ENCODE measurements around the gene NGEF.
A peak's percentile ranks its signal among the peaks of the same experiment; 100 is the strongest.

The NGEF gene

GRCh38 chr2:232888839-232889529 lies 124.1 kb downstream of the NGEF start:
- Histone ChIP-seq H3K79me1 (ENCODE audit: low read length) (no peaks in the 10 kb centered on the region), H2BK120ac (ENCODE audit: insufficient read depth, low read length, poor library complexity) (no peak overlapping the region), H3K4ac (ENCODE audit: low read depth, low read length) (no peak overlapping the region), H4K8ac (ENCODE audit: low read depth, low read length) (no peak overlapping the region), H2AK5ac (ENCODE audit: low read length) (no peak overlapping the region), H3K9ac (ENCODE audit: low read length) (no peak overlapping the region), H3K79me2 (ENCODE audit: control insufficient read depth, insufficient read depth, low read length, poor library complexity) (no peaks in the 10 kb centered on the region), H3K23ac (ENCODE audit: low read length) (no peak overlapping the region), H3K4me1 (ENCODE audit: control insufficient read depth in 1 of 2, insufficient read depth in 2 of 2, low read length in 2 of 2) (peaks cover 8% of the 10 kb centered on the region in 2 experiments), H3K14ac (ENCODE audit: low read length) (no peak overlapping the region), H4K91ac (ENCODE audit: low read depth, low read length) (no peak overlapping the region), H3K4me2 (ENCODE audit: low read length) (no peak overlapping the region), H3K27ac (ENCODE audit: low read depth, low read length) (no peak overlapping the region), H4K12ac (ENCODE audit: low read depth, low read length) (no peak overlapping the region), H3K36me3 (ENCODE audit: control insufficient read depth in 1 of 2, insufficient read depth in 2 of 2, low read length in 2 of 2) (no peaks in the 10 kb centered on the region), H3K9me3 (ENCODE audit: insufficient read depth, low read depth, low read length) (peaks cover 8% of the 10 kb centered on the region), H2BK12ac (ENCODE audit: low read length) (no peak overlapping the region), H3K4me3 (ENCODE audit: low read depth, low read length) (peak overlapping the region; percentile 45), H3K27me3 (ENCODE audit: insufficient read depth, low read length) (no peaks in the 10 kb centered on the region), H2BK5ac (ENCODE audit: low read depth, low read length, poor library complexity) (no peak overlapping the region), H2AFZ (ENCODE audit: insufficient read depth, low read length, poor library complexity) (no peak overlapping the region), H3K18ac (ENCODE audit: low read length) (no peak overlapping the region)
- DNase-seq, result no peak
- no CpG with 5 or more reads among the region's 14 CpGs for whole genome bisulfite sequencing (ENCODE audit: extremely low coverage, insufficient coverage, insufficient read length)

GRCh38 chr2:232888099-232888836 lies 124.8 kb downstream of the NGEF start:
- Histone ChIP-seq H3K27me3 (ENCODE audit: insufficient read depth, low read length) (no peaks in the 10 kb centered on the region), H3K36me3 (ENCODE audit: control insufficient read depth in 1 of 2, insufficient read depth in 2 of 2, low read length in 2 of 2) (no peaks in the 10 kb centered on the region), H2BK120ac (ENCODE audit: insufficient read depth, low read length, poor library complexity) (no peak overlapping the region), H2BK5ac (ENCODE audit: low read depth, low read length, poor library complexity) (no peak overlapping the region), H3K4ac (ENCODE audit: low read depth, low read length) (no peak overlapping the region), H3K23ac (ENCODE audit: low read length) (peak overlapping the region; percentile 14), H3K4me3 (ENCODE audit: low read depth, low read length) (peak overlapping the region; percentile 55), H2AFZ (ENCODE audit: insufficient read depth, low read length, poor library complexity) (no peak overlapping the region), H2BK12ac (ENCODE audit: low read length) (no peak overlapping the region), H3K79me1 (ENCODE audit: low read length) (no peaks in the 10 kb centered on the region), H3K27ac (ENCODE audit: low read depth, low read length) (no peak overlapping the region), H4K91ac (ENCODE audit: low read depth, low read length) (no peak overlapping the region), H4K12ac (ENCODE audit: low read depth, low read length) (no peak overlapping the region), H3K9me3 (ENCODE audit: insufficient read depth, low read depth, low read length) (peaks cover 8% of the 10 kb centered on the region), H4K8ac (ENCODE audit: low read depth, low read length) (no peak overlapping the region), H3K4me1 (ENCODE audit: control insufficient read depth in 1 of 2, insufficient read depth in 2 of 2, low read length in 2 of 2) (peaks cover 8% of the 10 kb centered on the region in 2 experiments), H3K18ac (ENCODE audit: low read length) (no peak overlapping the region), H3K79me2 (ENCODE audit: control insufficient read depth, insufficient read depth, low read length, poor library complexity) (no peaks in the 10 kb centered on the region), H3K14ac (ENCODE audit: low read length) (no peak overlapping the region), H3K9ac (ENCODE audit: low read length) (no peak overlapping the region), H2AK5ac (ENCODE audit: low read length) (no peak overlapping the region), H3K4me2 (ENCODE audit: low read length) (no peak overlapping the region)
- WGBS (ENCODE audit: extremely low coverage, insufficient coverage, insufficient read length), result no CpG with 5 or more reads among the region's 21 CpGs
- DNase-seq, result no peak

- Histone ChIP-seq H3K4me3 (ENCODE audit: low read depth, low read length) (no peak overlapping the region), H3K79me2 (ENCODE audit: control insufficient read depth, insufficient read depth, low read length, poor library complexity) (no peaks in the 10 kb centered on the region), H4K91ac (ENCODE audit: low read depth, low read length) (no peak overlapping the region), H2AK5ac (ENCODE audit: low read length) (no peak overlapping the region), H3K4ac (ENCODE audit: low read depth, low read length) (no peak overlapping the region), H3K27me3 (ENCODE audit: insufficient read depth, low read length) (no peaks in the 10 kb centered on the region), H3K79me1 (ENCODE audit: low read length) (no peaks in the 10 kb centered on the region), H3K14ac (ENCODE audit: low read length) (no peak overlapping the region), H4K12ac (ENCODE audit: low read depth, low read length) (no peak overlapping the region), H2BK120ac (ENCODE audit: insufficient read depth, low read length, poor library complexity) (no peak overlapping the region), H2AFZ (ENCODE audit: insufficient read depth, low read length, poor library complexity) (no peak overlapping the region), H3K27ac (ENCODE audit: low read depth, low read length) (no peak overlapping the region), H3K9ac (ENCODE audit: low read length) (no peak overlapping the region), H4K8ac (ENCODE audit: low read depth, low read length) (no peak overlapping the region), H2BK12ac (ENCODE audit: low read length) (no peak overlapping the region), H3K4me2 (ENCODE audit: low read length) (no peak overlapping the region), H3K23ac (ENCODE audit: low read length) (no peak overlapping the region), H3K36me3 (ENCODE audit: control insufficient read depth in 1 of 2, insufficient read depth in 2 of 2, low read length in 2 of 2) (no peaks in the 10 kb centered on the region), H3K18ac (ENCODE audit: low read length) (no peak overlapping the region), H2BK5ac (ENCODE audit: low read depth, low read length, poor library complexity) (no peak overlapping the region), H3K9me3 (ENCODE audit: insufficient read depth, low read depth, low read length) (peaks cover 8% of the 10 kb centered on the region), H3K4me1 (ENCODE audit: control insufficient read depth in 1 of 2, insufficient read depth in 2 of 2, low read length in 2 of 2) (peaks cover 8% of the 10 kb centered on the region in 2 experiments)
- WGBS (ENCODE audit: extremely low coverage, insufficient coverage, insufficient read length), result no CpG with 5 or more reads among the region's 15 CpGs
- no peak for DNase-seq
Measured at GRCh38 chr2:232887171-232887850, 125.7 kb downstream of the NGEF start.

GRCh38 chr2:232886632-232887031 lies 126.4 kb downstream of the NGEF start:
- DNase-seq, result no peak
- H3K4me3 ChIP-seq (ENCODE audit: low read depth, low read length), result no peak overlapping the region
- no peak overlapping the region for H2BK120ac ChIP-seq (ENCODE audit: insufficient read depth, low read length, poor library complexity)
- no peaks in the 10 kb centered on the region for H3K27me3 ChIP-seq (ENCODE audit: insufficient read depth, low read length)
- no peaks in the 10 kb centered on the region for H3K36me3 ChIP-seq (ENCODE audit: control insufficient read depth in 1 of 2, insufficient read depth in 2 of 2, low read length in 2 of 2)
- no peak overlapping the region for H3K4ac ChIP-seq (ENCODE audit: low read depth, low read length)
- no peak overlapping the region for H4K91ac ChIP-seq (ENCODE audit: low read depth, low read length)
- WGBS (ENCODE audit: extremely low coverage, insufficient coverage, insufficient read length), result no CpG with 5 or more reads among the region's 7 CpGs
- no peak overlapping the region for H2AFZ ChIP-seq (ENCODE audit: insufficient read depth, low read length, poor library complexity)
- H3K14ac ChIP-seq (ENCODE audit: low read length), result no peak overlapping the region
- no peak overlapping the region for H4K12ac ChIP-seq (ENCODE audit: low read depth, low read length)
- no peak overlapping the region for H3K4me2 ChIP-seq (ENCODE audit: low read length)
- no peak overlapping the region for H3K27ac ChIP-seq (ENCODE audit: low read depth, low read length)
- no peak overlapping the region for H4K8ac ChIP-seq (ENCODE audit: low read depth, low read length)
- peaks cover 8% of the 10 kb centered on the region for H3K9me3 ChIP-seq (ENCODE audit: insufficient read depth, low read depth, low read length)
- peaks cover 8% of the 10 kb centered on the region in 2 experiments for H3K4me1 ChIP-seq (ENCODE audit: control insufficient read depth in 1 of 2, insufficient read depth in 2 of 2, low read length in 2 of 2)
- H3K9ac ChIP-seq (ENCODE audit: low read length), result no peak overlapping the region
- no peak overlapping the region for H2BK5ac ChIP-seq (ENCODE audit: low read depth, low read length, poor library complexity)
- H3K23ac ChIP-seq (ENCODE audit: low read length), result no peak overlapping the region
- no peaks in the 10 kb centered on the region for H3K79me2 ChIP-seq (ENCODE audit: control insufficient read depth, insufficient read depth, low read length, poor library complexity)
- H3K79me1 ChIP-seq (ENCODE audit: low read length), result no peaks in the 10 kb centered on the region
- H2BK12ac ChIP-seq (ENCODE audit: low read length), result no peak overlapping the region
- no peak overlapping the region for H2AK5ac ChIP-seq (ENCODE audit: low read length)
- no peak overlapping the region for H3K18ac ChIP-seq (ENCODE audit: low read length)
